Esophagus muscularis mucosa (tissue), 4 donors: ENCODE data around the gene NFATC3. TPM values are rescaled to one million over a fixed set of nuclear protein-coding genes. Genes with fewer than 3 reads are reported as not detected.

Source experiments
- DNase-seq: peaks from one replicate; pipeline ENCODE4 v3.0.0-alpha.2; 2017; ENCODE audit errors: extremely low spot score
- H3K27ac ChIP-seq, 4 donors: fragments of 200-600 bp; sonication (generic); replicated peaks in 1 of 4; 1 replicate in 3 of 4; 2 replicates in 1 of 4; pipeline ENCODE4 v1.5.1; 2016 to 2019; ENCODE audit warnings: mild to moderate bottlenecking in 1 of 4
- H3K27me3 ChIP-seq, 4 donors: fragments of 200-600 bp; sonication (generic); one replicate each; pipeline versions ENCODE4 v1.5.1 to v1.6.0; 2016 to 2019
- H3K36me3 ChIP-seq, 4 donors: fragments of 200-600 bp; sonication (generic); one replicate each; pipeline ENCODE4 v1.5.1; 2016 to 2019
- H3K4me1 ChIP-seq, 4 donors: fragments of 200-600 bp; sonication (generic); one replicate each; pipeline ENCODE4 v1.5.1; 2016 to 2019
- H3K4me3 ChIP-seq, 4 donors: fragments of 200-600 bp; sonication (generic); 1 replicate in 2 of 4; 2 replicates in 2 of 4; pipeline ENCODE4 v1.5.1; 2016 to 2019; ENCODE audit warnings: mild to moderate bottlenecking in 4 of 4, moderate library complexity in 1 of 4
- H3K9me3 ChIP-seq, 4 donors: fragments of 200-600 bp; sonication (generic); 1 replicate in 3 of 4; 2 replicates in 1 of 4; pipeline ENCODE4 v1.5.1; 2016 to 2019
- EP300 ChIP-seq: sonication (generic); formaldehyde crosslinking; IDR thresholded peaks from one replicate; pipeline ENCODE4 v1.6.1; 2017; ENCODE audit warnings: antibody characterized with exemption
- POLR2A ChIP-seq: fragments of 450-650 bp; IDR thresholded peaks from one replicate; pipeline ENCODE4 v1.6.1; 2017; ENCODE audit warnings: antibody characterized with exemption, moderate library complexity, mild to moderate bottlenecking, low read depth
- POLR2AphosphoS5 ChIP-seq, 2 donors: sonication (generic); formaldehyde crosslinking; IDR thresholded peaks; one replicate each; pipeline ENCODE4 v1.6.1; 2017; ENCODE audit warnings: antibody characterized with exemption in 2 of 2
- WGBS: methylation state at CpG from one replicate; pipeline ENCODE4 v1.1.5; 2018; 5-methylcytosine and 5-hydroxymethylcytosine counted together
- intact Hi-C: fragments of 100-400 bp; cut with DNase I; formaldehyde crosslinking; loops from one replicate; pipeline ENCODE4 v1.15.1; 2023
- total RNA-seq, 4 donors: library from RNA; depleted of rRNA; stranded (reverse); fragments of >200 nt; gene quantifications; one replicate each; pipeline versions ENCODE4 v1.1.0 to v1.2.1, GENCODE V29; 2016
- TF ChIP-seq, protein P1 (sequence below), 3 experiments: fragments of 200-600 bp in 2 of 3; fragments of 450-650 bp in 1 of 3; sonication (generic) in 2 of 3; IDR thresholded peaks; one replicate each; pipeline ENCODE4 v1.5.1; 2017 to 2019; ENCODE audit warnings: antibody characterized with exemption in 3 of 3, mild to moderate bottlenecking in 2 of 3, moderate library complexity in 1 of 3

The NFATC3 gene
- total RNA-seq, 4 donors from 2014 or later = 44.6 to 56.8 (median 50.8) TPM

DNA sequence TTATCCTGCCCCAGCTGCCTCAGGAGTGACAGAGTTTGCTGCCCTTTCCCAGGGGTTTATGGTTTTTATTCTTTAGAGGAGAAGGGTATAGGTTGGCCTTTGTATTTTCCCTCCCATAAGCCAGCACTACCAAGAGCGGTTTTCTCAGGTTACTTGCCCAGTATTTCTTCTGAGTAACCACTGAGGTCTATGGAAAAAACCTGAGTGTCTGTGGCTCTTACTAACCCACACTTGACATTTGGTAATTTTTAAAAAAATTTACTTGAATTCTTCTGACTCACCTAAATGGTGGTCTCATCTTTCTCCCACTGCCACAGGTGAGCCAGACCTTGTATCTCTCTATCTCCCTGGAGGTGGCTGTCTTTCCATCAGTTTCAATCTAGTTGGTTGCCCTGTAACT lies 185.2 kb downstream of the NFATC3 start:
- Histone ChIP-seq H3K27ac (no peak overlapping the region), H3K9me3 (no peaks in the 10 kb centered on the region), H3K4me3 (no peak overlapping the region), H3K36me3 (peaks cover 10 to 47% (median 15%) of the 10 kb centered on the region in 4 donors), H3K27me3 (no peaks in the 10 kb centered on the region), H3K4me1 (peaks cover 47 to 83% (median 68%) of the 10 kb centered on the region in 4 donors)
- no peak for DNase-seq
- WGBS = 0% methylated on average over 1 of the region's 1 CpG
- intact Hi-C loops = no loop called here
- TF ChIP-seq, protein P1, sequence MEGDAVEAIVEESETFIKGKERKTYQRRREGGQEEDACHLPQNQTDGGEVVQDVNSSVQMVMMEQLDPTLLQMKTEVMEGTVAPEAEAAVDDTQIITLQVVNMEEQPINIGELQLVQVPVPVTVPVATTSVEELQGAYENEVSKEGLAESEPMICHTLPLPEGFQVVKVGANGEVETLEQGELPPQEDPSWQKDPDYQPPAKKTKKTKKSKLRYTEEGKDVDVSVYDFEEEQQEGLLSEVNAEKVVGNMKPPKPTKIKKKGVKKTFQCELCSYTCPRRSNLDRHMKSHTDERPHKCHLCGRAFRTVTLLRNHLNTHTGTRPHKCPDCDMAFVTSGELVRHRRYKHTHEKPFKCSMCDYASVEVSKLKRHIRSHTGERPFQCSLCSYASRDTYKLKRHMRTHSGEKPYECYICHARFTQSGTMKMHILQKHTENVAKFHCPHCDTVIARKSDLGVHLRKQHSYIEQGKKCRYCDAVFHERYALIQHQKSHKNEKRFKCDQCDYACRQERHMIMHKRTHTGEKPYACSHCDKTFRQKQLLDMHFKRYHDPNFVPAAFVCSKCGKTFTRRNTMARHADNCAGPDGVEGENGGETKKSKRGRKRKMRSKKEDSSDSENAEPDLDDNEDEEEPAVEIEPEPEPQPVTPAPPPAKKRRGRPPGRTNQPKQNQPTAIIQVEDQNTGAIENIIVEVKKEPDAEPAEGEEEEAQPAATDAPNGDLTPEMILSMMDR (IDR thresholded peaks at IDR 0.05) = no peak
- TF ChIP-seq EP300 = no peak
- TF ChIP-seq POLR2AphosphoS5 (IDR thresholded peaks at IDR 0.05) = no peak
- TF ChIP-seq POLR2A = no peak

GRCh38 chr16:68272507-68273209 lies 187.5 kb downstream of the NFATC3 start:
- TF ChIP-seq, protein P1 (IDR thresholded peaks at IDR 0.05) = no peak
- TF ChIP-seq EP300 = no peak
- no peak for TF ChIP-seq POLR2AphosphoS5 (IDR thresholded peaks at IDR 0.05)
- Histone ChIP-seq H3K4me3 (no peak overlapping the region), H3K9me3 (no peaks in the 10 kb centered on the region), H3K36me3 (peaks cover 10 to 55% (median 15%) of the 10 kb centered on the region in 4 donors), H3K27ac (peak overlapping the region in 1 of 4 donors; percentile 13), H3K27me3 (no peaks in the 10 kb centered on the region), H3K4me1 (peaks cover 49 to 81% (median 74%) of the 10 kb centered on the region in 4 donors)
- WGBS = 95% methylated on average over 4 of the region's 4 CpGs
- intact Hi-C loops = no loop called here
- DNase-seq = no peak

- H3K9me3 ChIP-seq = no peaks in the 10 kb centered on the region
- DNase-seq = no peak
- H3K27ac ChIP-seq = no peak overlapping the region
- TF ChIP-seq, protein P1 (IDR thresholded peaks at IDR 0.05) = no peak
- TF ChIP-seq POLR2A = no peak
- no peak overlapping the region for H3K4me3 ChIP-seq
- peaks cover 41 to 73% (median 70%) of the 10 kb centered on the region in 4 donors for H3K4me1 ChIP-seq
- peaks cover 10 to 50% (median 17%) of the 10 kb centered on the region in 4 donors for H3K36me3 ChIP-seq
- no peaks in the 10 kb centered on the region for H3K27me3 ChIP-seq
- intact Hi-C loops = no loop called here
- WGBS = 95% methylated on average over 5 of the region's 5 CpGs
Observed at GRCh38 chr16:68273459-68273858, 188.3 kb downstream of the NFATC3 start.

DNA sequence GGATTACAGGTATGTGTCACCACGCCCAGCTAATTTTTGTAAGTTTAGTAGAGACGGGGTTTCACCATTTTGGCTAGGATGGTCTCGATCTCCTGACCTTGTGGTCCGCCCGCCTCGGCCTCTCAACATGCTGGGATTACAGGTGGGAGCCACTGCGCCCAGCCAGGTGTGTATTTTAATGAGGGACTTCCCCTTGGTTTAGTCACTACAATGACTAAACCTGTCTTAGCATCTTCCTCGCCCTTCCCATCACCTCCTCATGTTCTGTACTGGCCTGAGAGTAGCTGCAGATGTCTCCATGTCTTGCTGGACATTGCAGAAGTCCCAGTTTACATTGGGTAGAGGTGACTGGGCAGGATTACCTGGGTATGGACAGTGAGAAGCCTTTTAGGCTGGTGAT lies 188.7 kb downstream of the NFATC3 start:
- Histone ChIP-seq H3K9me3 (no peaks in the 10 kb centered on the region), H3K27ac (peak overlapping the region in 1 of 4 donors; percentile 15), H3K4me3 (no peak overlapping the region), H3K27me3 (no peaks in the 10 kb centered on the region), H3K4me1 (peaks cover 37 to 69% (median 66%) of the 10 kb centered on the region in 4 donors), H3K36me3 (peaks cover 10 to 50% (median 17%) of the 10 kb centered on the region in 4 donors)
- intact Hi-C loops = no loop called here
- TF ChIP-seq, protein P1 (IDR thresholded peaks at IDR 0.05) = no peak
- TF ChIP-seq POLR2AphosphoS5 (IDR thresholded peaks at IDR 0.05) (no peak), POLR2A (no peak), EP300 (no peak)
- no peak for DNase-seq
- 95% methylated on average over 8 of the region's 8 CpGs for WGBS

DNA sequence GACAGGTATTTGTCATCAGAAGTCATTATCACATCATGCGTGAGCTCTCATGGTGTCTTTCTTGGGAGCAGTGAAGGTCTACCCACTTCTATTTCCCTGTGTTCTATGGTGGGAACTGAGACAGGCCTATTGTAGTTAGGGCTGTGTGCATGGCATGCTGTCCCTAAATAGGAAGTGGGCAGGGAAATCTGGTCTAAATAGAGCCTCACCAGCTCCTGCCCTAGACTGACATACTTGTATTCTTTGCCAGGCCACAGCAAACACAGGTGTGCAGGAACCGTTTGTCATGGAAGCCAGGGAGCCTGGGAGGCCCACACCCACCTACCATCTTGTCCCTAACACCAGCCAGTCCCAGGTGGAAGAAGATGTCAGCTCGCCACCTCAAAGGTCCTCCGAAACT lies 189.3 kb downstream of the NFATC3 start:
- Histone ChIP-seq H3K4me3 (no peak overlapping the region), H3K27me3 (no peaks in the 10 kb centered on the region), H3K4me1 (peaks cover 33 to 67% (median 62%) of the 10 kb centered on the region in 4 donors), H3K36me3 (peaks cover 10 to 56% (median 19%) of the 10 kb centered on the region in 4 donors), H3K27ac (peak overlapping the region in 3 of 4 donors; percentile 15 to 69 (median 19)), H3K9me3 (no peaks in the 10 kb centered on the region)
- no peak for DNase-seq
- intact Hi-C loops = no loop called here
- WGBS = 94% methylated on average over 4 of the region's 4 CpGs
- TF ChIP-seq, protein P1 (IDR thresholded peaks at IDR 0.05) = no peak
- TF ChIP-seq EP300 = no peak
